NCI-H2171 treated with DMSO at 0.1 percent for 48 hours (cell line): ENCODE data around the gene ATP11B.
"Not testable (repeated sequence)": the region's sequence is repeated elsewhere in the genome, so short reads cannot be mapped to it uniquely, and the experiment has no call there.

ENCODE experiments used
- DNase-seq: peaks from one replicate; lab custom pipeline; 2025; lab: John Stamatoyannopoulos, UW

ATP11B gene

DNA sequence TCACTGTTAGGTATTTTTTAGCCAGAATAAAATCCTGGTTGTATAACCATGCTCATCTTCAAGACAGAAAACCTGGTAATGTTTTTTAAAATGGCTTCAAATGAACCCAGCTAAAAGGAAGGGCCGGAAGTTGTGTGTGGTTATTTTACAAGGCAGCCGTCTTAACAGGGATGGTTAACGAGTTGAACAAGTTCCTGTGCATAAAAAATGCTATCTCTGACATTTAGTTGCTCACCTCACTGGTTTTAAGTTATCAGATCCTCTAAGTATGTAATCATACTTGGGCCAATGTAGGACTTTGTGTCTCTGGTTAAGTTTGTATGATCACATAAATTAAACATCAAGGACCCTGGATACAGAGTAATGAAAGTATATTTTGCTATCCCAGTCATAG, 2.1 kb downstream of the ATP11B start:
- no peak for DNase-seq

- no peak for DNase-seq
These were observed 3.0 kb downstream of the ATP11B start for GRCh38 chr3:182796310-182796709.

- DNase-seq: no peak
These were observed 4.6 kb downstream of the ATP11B start for GRCh38 chr3:182797876-182798275.

- DNase-seq: not testable (repeated sequence)
These were observed 5.8 kb downstream of the ATP11B start for GRCh38 chr3:182799143-182799542.

DNA sequence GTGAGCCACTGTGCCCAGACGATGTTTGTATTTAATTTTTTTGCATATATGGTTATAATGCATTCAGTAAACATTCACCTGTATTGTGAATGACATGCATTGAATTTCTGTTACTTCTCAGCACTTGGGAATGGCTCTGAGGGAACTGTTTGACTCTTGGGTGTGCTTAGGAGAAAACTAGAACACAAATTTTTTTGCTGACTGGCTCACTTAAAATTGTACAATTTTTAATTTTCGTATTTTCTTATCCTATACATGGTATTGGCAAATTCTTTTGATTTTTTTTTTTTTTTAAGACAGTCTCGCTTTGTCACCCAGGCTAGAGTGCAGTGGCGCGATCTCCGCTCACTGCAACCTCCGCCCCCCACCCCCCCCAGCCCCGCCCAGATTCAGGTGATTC, 7.2 kb downstream of the ATP11B start:
- DNase-seq: no peak

DNA sequence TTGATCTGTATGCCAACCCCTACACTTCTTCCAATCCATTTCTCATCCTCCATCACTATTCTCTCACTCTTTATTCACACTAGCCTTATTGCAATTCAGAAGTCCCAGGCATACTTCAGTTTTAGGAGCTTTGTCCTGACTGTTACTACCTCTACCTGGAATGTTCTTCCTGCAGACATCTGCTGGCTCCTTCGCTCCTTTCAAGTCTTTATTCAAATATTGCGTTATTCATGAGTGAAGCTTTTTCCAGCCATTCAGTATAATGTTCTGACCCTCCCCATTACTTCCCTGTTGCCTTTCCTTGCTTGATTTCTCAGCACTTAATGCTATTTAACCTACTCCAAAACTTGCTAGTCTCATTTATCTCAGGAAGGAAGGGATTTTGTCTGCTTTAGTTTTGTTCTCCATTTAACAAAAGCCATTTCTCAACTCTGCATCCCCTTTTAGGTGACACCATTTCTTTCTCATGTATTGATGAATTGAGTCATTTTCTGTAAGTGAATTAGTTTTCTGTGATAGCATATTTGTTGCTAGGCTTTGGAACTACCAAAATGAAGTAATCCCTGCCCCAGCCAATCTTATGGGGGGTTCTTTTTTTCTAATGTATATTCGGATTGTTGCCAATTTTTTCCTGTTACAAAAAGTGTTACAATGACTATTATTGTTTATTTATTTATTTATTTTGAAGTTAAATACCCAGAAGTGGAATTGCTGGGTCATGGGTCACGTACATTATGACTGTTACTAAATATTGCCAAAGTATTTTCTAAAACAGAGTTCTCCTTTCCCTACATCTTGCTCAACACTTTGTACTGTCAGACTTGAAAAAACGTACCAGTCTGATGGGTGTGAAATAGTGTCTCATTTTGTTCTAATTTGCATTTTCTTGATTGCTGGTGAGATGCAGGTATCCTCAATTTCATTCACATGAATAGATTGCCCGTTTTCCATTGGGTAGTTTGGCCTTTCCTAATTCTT, 9.4 kb downstream of the ATP11B start:
- DNase-seq: no peak

GRCh38 chr3:182803596-182803995, 10.3 kb downstream of the ATP11B start:
- no peak for DNase-seq

- no peak for DNase-seq
These were observed 13.8 kb downstream of the ATP11B start for GRCh38 chr3:182807061-182807460.

DNA sequence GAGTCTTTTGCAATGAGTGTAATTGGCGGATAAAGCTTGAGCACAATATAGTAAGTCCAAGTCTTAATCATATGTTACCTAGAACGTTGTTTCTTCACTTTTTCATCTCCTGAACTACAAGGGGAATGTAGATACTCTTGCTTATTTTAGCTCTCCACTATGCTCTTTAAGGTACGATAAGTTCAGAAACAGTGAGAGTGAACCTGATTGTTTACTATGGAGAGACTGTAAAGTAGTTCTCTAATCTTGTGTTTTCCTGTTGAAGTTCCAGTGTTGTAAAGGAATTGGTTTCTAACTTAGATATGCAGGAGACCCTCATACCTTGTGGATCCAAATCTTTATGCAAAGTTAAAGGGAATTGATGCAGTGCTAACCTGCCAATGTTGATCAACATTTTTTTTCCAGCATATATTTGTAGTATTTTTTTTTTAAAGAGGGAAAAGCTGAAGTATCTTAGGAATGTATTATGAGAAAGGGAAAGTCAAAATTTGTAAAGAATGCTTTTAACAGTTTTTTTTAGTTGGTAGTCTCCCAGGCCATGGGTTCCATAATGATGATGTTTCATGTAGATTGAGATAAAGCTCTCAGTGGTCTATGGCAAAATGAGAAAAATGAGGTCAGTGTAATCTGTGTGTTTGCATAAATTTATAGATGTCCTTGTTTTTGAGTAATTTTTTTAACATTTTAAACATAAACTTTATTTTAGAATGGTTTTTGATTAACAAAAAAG, 14.9 kb downstream of the ATP11B start:
- DNase-seq: no peak

GRCh38 chr3:182809531-182809930, 16.2 kb downstream of the ATP11B start:
- DNase-seq: no peak

GRCh38 chr3:182810574-182811268, 17.4 kb downstream of the ATP11B start:
- no peak for DNase-seq

GRCh38 chr3:182811269-182811596, 17.9 kb downstream of the ATP11B start:
- no peak for DNase-seq

GRCh38 chr3:182812123-182812522, 18.8 kb downstream of the ATP11B start:
- peak; percentile 5 for DNase-seq

- DNase-seq: peak; percentile 73
These were observed 21.2 kb downstream of the ATP11B start for GRCh38 chr3:182814419-182815062.

DNA sequence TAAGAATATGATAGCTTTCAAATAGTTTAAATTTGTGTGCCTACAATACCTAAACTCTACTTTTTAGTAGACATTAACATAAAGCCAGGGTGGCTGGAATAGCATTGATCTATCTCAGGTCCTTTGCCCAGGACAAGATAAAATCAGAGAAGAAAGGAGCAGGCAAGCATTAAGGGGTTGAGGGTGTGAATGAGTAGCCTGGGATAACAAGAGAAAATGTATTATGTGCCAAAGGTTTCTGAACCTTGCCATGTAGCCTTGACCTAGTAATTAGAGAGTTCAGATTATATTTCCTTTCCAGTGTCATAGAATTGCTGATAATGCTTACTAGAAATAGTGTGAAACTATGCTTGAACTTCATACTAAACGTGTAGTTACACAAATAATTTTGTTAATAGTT, 22.9 kb downstream of the ATP11B start:
- DNase-seq: no peak

DNA sequence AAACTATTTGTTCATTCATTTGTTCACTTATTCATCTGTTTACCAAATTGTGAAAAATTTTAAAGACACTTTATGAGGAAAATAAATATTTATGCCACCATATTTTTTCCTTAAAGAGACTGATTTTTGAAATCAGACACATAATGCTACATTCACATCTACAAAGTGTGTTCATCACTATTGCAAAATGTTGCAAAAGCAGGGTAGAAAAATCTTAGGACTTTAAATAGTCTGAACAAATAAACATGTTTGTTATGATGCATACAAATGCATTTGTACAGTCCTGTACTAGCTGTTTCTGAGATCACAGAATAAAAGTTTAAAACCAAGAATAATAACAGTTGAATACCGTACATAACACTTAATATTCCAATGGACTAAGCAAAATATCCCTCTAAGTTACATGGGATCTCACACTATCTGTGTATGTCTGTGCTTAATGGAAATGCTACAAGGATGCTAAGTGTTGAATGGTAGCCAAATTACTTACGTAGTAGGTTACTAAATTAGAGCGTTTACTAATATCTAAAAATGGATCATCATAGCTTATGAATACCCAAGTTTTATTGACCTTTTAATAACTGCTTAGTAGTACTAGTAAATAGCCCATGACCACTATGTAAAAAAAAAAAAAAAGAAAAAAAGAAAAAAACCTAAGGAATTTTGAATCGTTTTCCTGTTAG, 25.1 kb downstream of the ATP11B start:
- DNase-seq: no peak

DNA sequence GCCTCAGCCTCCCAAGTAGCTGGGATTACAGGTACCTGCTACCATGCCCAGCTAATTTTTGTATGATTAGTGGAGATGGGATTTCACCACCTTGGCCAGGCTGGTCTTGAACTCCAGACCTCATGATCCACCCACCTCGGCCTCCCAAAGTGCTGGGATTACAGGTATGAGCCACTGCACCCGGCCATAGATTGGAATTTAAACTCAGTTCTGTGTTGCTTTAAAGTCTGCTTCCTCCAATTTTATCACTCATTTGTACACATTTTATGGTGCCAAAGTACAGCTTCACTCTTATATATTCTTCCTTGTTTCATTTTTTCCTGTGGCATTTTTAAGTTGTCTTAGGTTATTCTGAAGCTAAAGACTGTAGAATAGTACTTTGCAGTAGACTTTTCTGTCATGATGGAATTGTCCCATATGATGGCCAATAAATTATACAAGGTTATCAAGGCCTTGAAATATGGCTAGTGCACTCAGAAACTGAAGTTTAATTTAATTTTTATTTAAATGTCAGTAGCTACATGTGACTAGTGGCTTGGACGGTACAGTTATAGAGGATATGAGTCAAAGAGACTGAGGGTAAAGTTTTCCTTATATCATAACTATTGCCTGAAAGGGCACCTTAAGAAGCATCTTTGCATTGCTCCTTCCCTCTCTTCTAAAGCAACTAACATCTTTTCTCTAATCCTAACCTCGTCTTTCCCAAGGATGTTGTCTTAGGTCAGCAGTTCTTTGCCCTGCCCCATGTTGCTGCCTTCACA, 28.1 kb downstream of the ATP11B start:
- DNase-seq: no peak

GRCh38 chr3:182822260-182822659, 29.0 kb downstream of the ATP11B start:
- DNase-seq: not testable (repeated sequence)

DNA sequence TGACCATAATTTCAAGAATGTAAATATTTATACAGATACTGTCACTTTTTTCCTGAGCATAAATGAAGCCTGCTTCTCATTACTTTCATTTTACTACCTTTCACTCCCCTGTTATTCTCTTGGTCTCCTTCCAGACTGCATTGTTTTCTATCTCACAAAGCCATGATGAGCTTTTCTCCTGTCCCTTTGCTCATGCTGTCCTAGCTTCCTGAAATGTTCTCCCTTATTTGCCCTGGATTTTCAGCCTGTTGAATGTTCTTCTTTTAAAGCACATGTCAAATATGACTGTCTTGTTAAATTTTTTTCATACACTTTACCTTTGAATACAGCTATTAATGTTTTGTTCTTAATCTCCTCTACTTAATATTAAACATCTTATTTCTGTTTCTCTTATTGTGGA, 31.7 kb downstream of the ATP11B start:
- no peak for DNase-seq

DNA sequence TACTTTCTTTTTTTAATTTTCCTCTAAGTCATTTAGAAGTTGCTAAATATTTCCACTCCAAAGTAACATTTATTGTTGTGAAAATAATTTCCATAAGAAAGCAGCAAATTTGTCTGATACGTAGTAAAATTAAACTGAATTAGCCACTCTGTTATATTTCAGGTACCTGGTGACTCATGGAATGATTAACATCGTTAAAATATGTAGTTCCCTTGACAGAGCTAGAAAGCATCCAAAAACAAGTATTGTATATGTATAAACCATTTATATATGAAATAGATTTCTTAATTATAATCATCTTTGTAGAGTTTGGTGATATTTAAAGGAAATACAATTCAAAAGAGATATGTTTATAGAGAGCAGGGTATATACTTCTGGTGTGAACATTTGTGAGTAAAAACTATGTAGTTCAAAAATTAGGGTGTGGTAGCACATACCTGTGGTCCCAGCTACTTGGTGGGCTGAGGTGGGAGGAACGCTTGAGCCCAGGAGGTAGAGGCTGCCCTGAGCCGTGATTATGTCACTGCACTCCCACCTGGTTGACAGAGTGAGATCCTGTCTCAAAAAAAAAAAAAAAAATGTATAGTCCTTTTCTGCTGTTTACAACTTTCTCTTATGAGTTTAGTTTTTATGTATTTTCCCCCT, 36.6 kb downstream of the ATP11B start:
- DNase-seq: no peak
